Measurements from ENCODE around the gene PIK3R6. TPM values are rescaled to one million over a fixed set of nuclear protein-coding genes. Genes with fewer than 3 reads are reported as not detected.

Gene PIK3R6
- polyA plus RNA-seq, 6 donors from 2014 or later, result 0.18 to 0.30 TPM; not detected in 4

DNA sequence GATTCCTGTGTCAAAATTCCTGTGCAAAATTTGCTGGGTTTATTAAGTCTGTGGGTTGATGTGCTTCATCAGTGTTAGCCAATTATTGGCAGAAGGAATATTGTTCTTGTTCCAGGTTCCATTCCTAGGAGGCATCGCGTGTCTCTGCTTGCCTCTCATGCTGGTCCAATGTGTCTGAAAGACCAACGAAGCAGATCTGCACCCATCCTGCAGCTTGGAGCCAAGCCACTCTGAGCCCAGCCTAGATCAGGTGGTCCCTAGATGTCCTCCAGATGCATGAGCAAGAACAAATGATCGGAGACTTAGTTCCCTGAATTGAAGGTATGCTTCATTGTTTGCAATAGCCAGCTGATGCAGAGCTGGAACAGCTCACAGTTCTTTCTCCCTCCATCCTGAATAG is 10.5 kb upstream of the PIK3R6 start:
- H3K27me3 Mint-ChIP-seq, result peaks cover 0 to 11% (median 8%) of the 10 kb centered on the region in 3 donors
- no peak for DNase-seq
- H3K36me3 Mint-ChIP-seq, result peaks cover 26 to 38% of the 10 kb centered on the region in 2 donors
- ATAC-seq (ENCODE audit: low read depth in 2 of 2), result no peak
- peaks cover 3 to 16% (median 12%) of the 10 kb centered on the region in 3 donors for H3K4me1 Mint-ChIP-seq
- peak overlapping the region in 2 of 6 donors; percentile 23 to 76 for H3K27ac Mint-ChIP-seq
- no peaks in the 10 kb centered on the region for H3K9me3 Mint-ChIP-seq
- H3K4me3 Mint-ChIP-seq, result no peak overlapping the region

GRCh38 chr17:8875957-8876356 is 8.5 kb upstream of the PIK3R6 start:
- no peak overlapping the region for H3K4me3 Mint-ChIP-seq
- ATAC-seq (ENCODE audit: low read depth in 2 of 2) (no peak), DNase-seq (no peak)
- peaks cover 19 to 21% of the 10 kb centered on the region in 2 donors for H3K36me3 Mint-ChIP-seq
- no peak overlapping the region for H3K27ac Mint-ChIP-seq
- H3K9me3 Mint-ChIP-seq, result no peaks in the 10 kb centered on the region
- peaks cover 0 to 12% (median 8%) of the 10 kb centered on the region in 3 donors for H3K27me3 Mint-ChIP-seq
- peaks cover 10 to 24% (median 10%) of the 10 kb centered on the region in 3 donors for H3K4me1 Mint-ChIP-seq

DNA sequence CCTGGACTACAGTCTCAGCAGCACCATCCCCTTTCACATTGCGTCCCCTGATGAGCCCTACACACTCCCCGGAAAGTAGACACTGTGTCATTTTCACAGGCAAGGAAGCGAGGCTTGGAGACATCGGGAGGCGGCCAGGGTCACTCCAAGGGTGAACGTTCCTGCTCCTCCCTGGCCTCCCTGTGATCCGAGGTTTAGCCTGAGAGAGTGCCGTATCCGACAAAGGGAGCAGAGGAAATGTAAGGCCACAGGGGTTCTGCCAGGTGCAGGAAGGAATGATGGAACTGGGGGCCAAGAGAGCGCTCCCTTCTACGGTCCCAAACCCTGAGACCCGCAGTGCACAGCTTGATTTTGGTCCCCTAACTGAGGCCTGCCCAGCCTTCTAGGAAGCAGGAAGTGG is 8.0 kb upstream of the PIK3R6 start:
- ATAC-seq (ENCODE audit: low read depth in 2 of 2) (no peak), DNase-seq (no peak)
- H3K9me3 Mint-ChIP-seq, result no peaks in the 10 kb centered on the region
- H3K4me1 Mint-ChIP-seq, result peaks cover 10 to 24% (median 10%) of the 10 kb centered on the region in 3 donors
- H3K36me3 Mint-ChIP-seq, result peaks cover 15 to 19% of the 10 kb centered on the region in 2 donors
- no peak overlapping the region for H3K4me3 Mint-ChIP-seq
- H3K27me3 Mint-ChIP-seq, result peaks cover 0 to 12% (median 9%) of the 10 kb centered on the region in 3 donors
- no peak overlapping the region for H3K27ac Mint-ChIP-seq

DNA sequence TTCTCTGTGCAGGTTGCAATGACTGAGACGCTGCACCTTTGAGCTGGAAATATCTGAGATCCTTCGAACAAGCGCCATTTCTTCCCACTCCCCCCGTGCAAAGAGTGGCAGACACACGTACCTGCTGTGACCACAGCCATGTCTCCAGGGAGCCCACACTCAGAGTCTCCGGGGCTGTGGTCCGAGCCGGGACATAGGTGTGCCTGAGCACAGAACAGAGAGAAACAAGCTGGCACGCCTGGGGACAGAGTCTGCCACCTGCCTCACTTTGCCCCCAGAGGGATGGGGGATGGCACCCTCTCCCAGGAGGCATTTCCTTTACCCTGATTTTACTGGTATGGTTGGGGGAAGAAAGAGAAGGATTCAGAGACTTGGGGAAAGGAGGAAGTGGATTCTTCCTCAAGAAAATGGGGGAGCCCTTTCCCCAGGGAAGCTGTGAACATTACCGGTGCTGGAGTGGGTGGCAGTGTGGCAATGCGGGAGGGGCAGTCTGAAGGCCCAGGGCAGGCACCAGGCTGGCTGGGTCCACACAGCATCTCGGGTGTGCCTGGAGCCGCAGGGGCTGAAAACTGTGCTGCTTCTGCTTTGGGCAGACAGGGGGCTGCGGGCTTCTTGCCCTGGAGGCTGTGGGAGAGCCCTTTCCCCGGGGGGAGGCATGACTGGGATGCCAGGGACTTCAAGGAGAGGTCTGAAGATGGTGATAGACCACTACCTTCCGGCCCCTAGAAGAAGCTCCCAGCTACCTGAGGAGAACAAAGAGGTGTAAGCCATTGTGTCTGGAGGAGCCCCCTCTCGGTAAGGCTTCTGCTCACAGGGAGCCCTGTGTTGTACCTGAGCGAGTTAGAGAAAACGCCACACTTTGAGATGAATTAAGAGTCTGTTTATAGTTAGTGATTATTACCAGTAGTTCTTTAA is 6.6 kb upstream of the PIK3R6 start:
- Mint-ChIP-seq H3K4me1 (peaks cover 10 to 24% (median 10%) of the 10 kb centered on the region in 3 donors), H3K27ac (peak overlapping the region in 2 of 6 donors; percentile 49 to 59), H3K36me3 (peaks cover 14% of the 10 kb centered on the region in 2 donors), H3K27me3 (peaks cover 0 to 18% (median 16%) of the 10 kb centered on the region in 3 donors), H3K9me3 (no peaks in the 10 kb centered on the region), H3K4me3 (no peak overlapping the region)
- DNase-seq (no peak), ATAC-seq (ENCODE audit: low read depth in 2 of 2) (no peak)

- H3K4me1 Mint-ChIP-seq, result peaks cover 12 to 21% (median 12%) of the 10 kb centered on the region in 3 donors
- peaks cover 4 to 21% (median 16%) of the 10 kb centered on the region in 3 donors for H3K27me3 Mint-ChIP-seq
- H3K36me3 Mint-ChIP-seq, result peaks cover 3 to 5% of the 10 kb centered on the region in 2 donors
- ATAC-seq (ENCODE audit: low read depth in 2 of 2) (no peak), DNase-seq (no peak)
- H3K9me3 Mint-ChIP-seq, result no peaks in the 10 kb centered on the region
- H3K4me3 Mint-ChIP-seq, result no peak overlapping the region
- H3K27ac Mint-ChIP-seq, result peak overlapping the region in 3 of 6 donors; percentile 39 to 88 (median 53)
Observed at GRCh38 chr17:8872705-8873435, 5.4 kb upstream of the PIK3R6 start.

DNA sequence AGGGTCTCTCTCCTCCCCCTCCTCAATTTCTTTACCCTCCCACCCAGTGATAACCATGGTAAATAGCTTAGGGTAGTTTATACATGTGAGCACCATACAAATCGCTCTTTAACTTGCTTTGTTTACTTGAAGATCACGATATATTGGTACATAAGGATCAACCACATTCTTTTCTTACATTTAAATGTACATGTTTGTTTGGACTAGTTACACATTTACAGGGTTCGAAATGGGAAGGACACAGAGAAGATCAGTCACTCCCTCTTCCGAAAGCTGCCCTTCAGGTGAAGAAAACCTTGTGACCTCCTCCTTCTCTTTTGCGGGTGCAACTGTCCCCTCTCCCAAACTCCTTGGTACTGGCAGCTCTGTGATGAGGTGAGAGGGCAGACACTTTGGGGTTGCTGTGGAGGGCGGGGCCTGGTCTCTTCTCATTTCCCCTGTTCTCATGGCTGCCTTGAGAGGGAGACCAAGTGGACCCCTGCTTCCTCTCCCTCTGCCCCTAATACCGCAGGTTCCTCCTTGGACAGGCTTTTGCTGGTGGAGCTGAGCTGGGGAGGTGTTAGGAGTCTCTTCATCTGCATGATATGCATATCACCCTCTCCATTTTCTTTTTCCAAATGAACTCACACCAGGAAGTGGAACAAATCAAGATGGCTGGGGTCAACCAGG is 4.7 kb upstream of the PIK3R6 start:
- H3K27me3 Mint-ChIP-seq, result peaks cover 4 to 27% (median 16%) of the 10 kb centered on the region in 3 donors
- H3K9me3 Mint-ChIP-seq, result no peaks in the 10 kb centered on the region
- peak overlapping the region in 1 of 6 donors; percentile 41 for H3K27ac Mint-ChIP-seq
- no peak overlapping the region for H3K4me3 Mint-ChIP-seq
- no peak for DNase-seq
- no peaks in the 10 kb centered on the region for H3K36me3 Mint-ChIP-seq
- H3K4me1 Mint-ChIP-seq, result peaks cover 19 to 25% (median 19%) of the 10 kb centered on the region in 3 donors
- no peak for ATAC-seq (ENCODE audit: low read depth in 2 of 2)

DNA sequence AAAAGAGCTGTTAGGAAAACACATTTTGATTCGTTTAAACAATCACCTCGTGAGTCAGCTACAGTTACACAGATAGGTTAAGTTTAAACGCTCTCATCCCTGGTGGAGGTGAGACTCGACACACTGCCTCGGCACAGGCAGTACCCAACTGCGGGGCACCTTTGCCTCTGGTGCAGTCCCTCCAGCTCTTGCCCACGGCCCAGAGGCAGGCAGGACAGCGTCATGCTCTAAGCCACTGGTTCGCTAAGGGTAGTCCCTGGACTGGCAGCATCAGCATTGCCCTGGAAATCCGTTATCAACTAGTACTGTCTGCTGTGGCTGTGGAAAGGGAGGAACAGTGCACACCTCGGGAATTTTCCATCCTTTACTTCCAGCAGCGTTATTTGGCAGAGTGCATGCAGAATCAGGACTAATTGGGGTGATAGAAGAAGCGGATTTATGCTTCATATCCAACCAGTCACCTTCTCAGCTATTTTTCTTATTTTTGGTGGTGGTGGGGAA is 3.7 kb upstream of the PIK3R6 start:
- ATAC-seq (ENCODE audit: low read depth in 2 of 2), result no peak
- Mint-ChIP-seq H3K36me3 (no peaks in the 10 kb centered on the region), H3K4me1 (peaks cover 19 to 33% (median 24%) of the 10 kb centered on the region in 3 donors), H3K27ac (no peak overlapping the region), H3K9me3 (no peaks in the 10 kb centered on the region), H3K27me3 (peaks cover 4 to 35% (median 23%) of the 10 kb centered on the region in 3 donors), H3K4me3 (no peak overlapping the region)
- no peak for DNase-seq

DNA sequence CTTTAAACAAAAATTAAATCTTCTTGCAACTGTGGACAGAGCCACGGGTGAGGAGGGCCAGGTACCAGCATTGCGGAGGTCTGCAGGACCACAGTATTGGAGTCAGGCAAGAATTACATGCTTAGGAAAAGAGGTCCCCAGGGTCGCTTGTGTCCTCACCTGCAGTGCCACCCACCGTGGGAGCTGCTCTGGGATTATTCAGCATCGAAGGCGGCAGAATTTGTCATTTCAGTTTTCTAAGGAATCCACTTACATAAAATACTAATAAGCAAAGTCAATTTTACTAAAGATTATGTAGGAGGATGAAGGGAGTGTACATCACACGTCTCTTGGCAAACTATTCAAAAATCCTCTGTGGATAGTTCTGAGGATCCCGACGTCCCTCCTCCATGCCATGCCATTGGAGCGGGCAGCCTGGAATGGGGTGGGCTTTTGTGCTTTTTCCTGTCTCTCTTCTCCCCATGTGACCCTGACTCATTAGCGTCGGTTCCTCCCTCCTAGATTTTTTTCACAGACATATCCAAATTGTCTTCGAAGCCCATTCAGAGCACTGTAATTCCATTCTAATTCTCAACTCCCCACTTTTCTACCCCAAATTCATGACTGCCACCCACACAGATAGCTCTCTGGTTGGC is 3.0 kb upstream of the PIK3R6 start:
- Mint-ChIP-seq H3K4me3 (no peak overlapping the region), H3K27ac (no peak overlapping the region), H3K4me1 (peaks cover 19 to 33% (median 24%) of the 10 kb centered on the region in 3 donors), H3K9me3 (no peaks in the 10 kb centered on the region), H3K27me3 (peaks cover 4 to 35% (median 23%) of the 10 kb centered on the region in 3 donors), H3K36me3 (no peaks in the 10 kb centered on the region)
- no peak for DNase-seq
- ATAC-seq (ENCODE audit: low read depth in 2 of 2), result no peak

GRCh38 chr17:8869114-8869815 is 1.8 kb upstream of the PIK3R6 start:
- Mint-ChIP-seq H3K9me3 (no peaks in the 10 kb centered on the region), H3K4me1 (peaks cover 19 to 33% (median 24%) of the 10 kb centered on the region in 3 donors), H3K4me3 (no peak overlapping the region), H3K36me3 (no peaks in the 10 kb centered on the region), H3K27ac (peak overlapping the region in 1 of 6 donors; percentile 33), H3K27me3 (peaks cover 4 to 35% (median 23%) of the 10 kb centered on the region in 3 donors)
- ATAC-seq (ENCODE audit: low read depth in 2 of 2) (no peak), DNase-seq (no peak)

GRCh38 chr17:8868529-8868951 is 1.1 kb upstream of the PIK3R6 start:
- no peaks in the 10 kb centered on the region for H3K36me3 Mint-ChIP-seq
- H3K27ac Mint-ChIP-seq, result peak overlapping the region in 2 of 6 donors; percentile 12 to 33
- peaks cover 0 to 2% (median 0%) of the 10 kb centered on the region in 7 donors for H3K9me3 Mint-ChIP-seq
- no peak for DNase-seq
- peaks cover 4 to 30% (median 20%) of the 10 kb centered on the region in 3 donors for H3K27me3 Mint-ChIP-seq
- peaks cover 19 to 28% (median 21%) of the 10 kb centered on the region in 3 donors for H3K4me1 Mint-ChIP-seq
- peak overlapping the region in 2 of 8 donors; percentile 7 to 41 for H3K4me3 Mint-ChIP-seq
- no peak for ATAC-seq (ENCODE audit: low read depth in 2 of 2)

DNA sequence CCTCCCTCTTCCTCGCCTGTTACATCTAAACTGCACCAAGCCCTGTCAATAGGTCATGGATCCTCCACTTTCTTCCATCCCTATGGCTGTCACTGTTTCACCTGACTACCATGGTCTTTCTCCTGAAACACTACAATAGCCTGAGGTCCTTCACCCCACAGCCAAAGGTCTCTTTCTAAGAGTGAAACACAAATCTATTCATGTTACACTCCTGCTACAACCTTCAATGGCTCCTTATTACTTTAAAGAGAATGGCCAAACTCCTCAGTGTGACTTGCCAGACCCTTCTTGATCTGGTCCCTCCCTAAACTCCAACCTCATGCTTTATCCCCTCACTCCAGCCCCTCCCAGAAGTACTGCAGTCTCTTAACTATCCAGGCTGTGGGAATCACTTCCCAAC is 618 bp upstream of the PIK3R6 start:
- no peaks in the 10 kb centered on the region for H3K36me3 Mint-ChIP-seq
- H3K4me1 Mint-ChIP-seq, result peaks cover 17 to 28% (median 18%) of the 10 kb centered on the region in 3 donors
- peak overlapping the region in 1 of 8 donors; percentile 41 for H3K4me3 Mint-ChIP-seq
- peak overlapping the region in 3 of 6 donors; percentile 12 to 77 (median 55) for H3K27ac Mint-ChIP-seq
- DNase-seq (no peak), ATAC-seq (ENCODE audit: low read depth in 2 of 2) (no peak)
- peaks cover 4 to 26% (median 16%) of the 10 kb centered on the region in 3 donors for H3K27me3 Mint-ChIP-seq
- peaks cover 0 to 2% (median 0%) of the 10 kb centered on the region in 7 donors for H3K9me3 Mint-ChIP-seq

GRCh38 chr17:8865811-8866210 is 1.7 kb downstream of the PIK3R6 start:
- Mint-ChIP-seq H3K4me1 (peaks cover 9 to 20% (median 14%) of the 10 kb centered on the region in 3 donors), H3K4me3 (no peak overlapping the region), H3K36me3 (no peaks in the 10 kb centered on the region), H3K27ac (peak overlapping the region in 1 of 6 donors; percentile 29), H3K9me3 (peaks cover 0 to 2% (median 0%) of the 10 kb centered on the region in 7 donors), H3K27me3 (peaks cover 4 to 23% (median 15%) of the 10 kb centered on the region in 3 donors)
- no peak for ATAC-seq (ENCODE audit: low read depth in 2 of 2)
- DNase-seq, result no peak

Data from naive B cell (primary cell).